ENCODE data around the gene IL3RA. TPM values are rescaled to one million over a fixed set of nuclear protein-coding genes. Genes with fewer than 3 reads are reported as not detected.

The IL3RA gene
- total and polyA plus RNA-seq, 2 of the 8 experiments (the other 6 are each of a cell fraction or from before 2014, with no cell fraction given): 0.11 TPM; not detected in 1

GRCh38 chrX:1422135-1422465 lies 85.5 kb downstream of the IL3RA start (continued):
- TF ChIP-seq USF2 (IDR thresholded peaks at IDR 0.05; ENCODE audit: low read length): no peak
- TF ChIP-seq JUN (IDR thresholded peaks at IDR 0.05; ENCODE audit: low read depth, low read length): no peak
- TF ChIP-seq RBBP5 (IDR thresholded peaks at IDR 0.05; ENCODE audit: borderline replicate concordance, low read depth, low read length): no peak
- TF ChIP-seq RAD21 (IDR thresholded peaks at IDR 0.05 in 1 of 2, conservative IDR thresholded peaks at IDR 0.05 in 1 of 2; ENCODE audit: low read depth in 2 of 2, low read length in 2 of 2): no peak

Measured in H1 (cell line).